Panc1 (cell line): ENCODE data around the gene SUMF1. TPM values are rescaled to one million over a fixed set of nuclear protein-coding genes. Genes with fewer than 3 reads are reported as not detected.

ENCODE experiments used
- ATAC-seq: fragments of 200-7000 bp; cut with Tn5 transposase; 2 replicates; pipeline ENCODE4 v1.9.1; 2020; ENCODE audit warnings: mild to moderate bottlenecking, moderate library complexity
- BruUV-seq: library from RNA; stranded (reverse); fragments of 400-500 nt; replicated peaks from 2 replicates; lab custom pipeline; 2021; lab: Mats Ljungman, UMichigan
- CTCF ChIA-PET: fragments of 300-600 bp; sonication (Branson Sonifier 250); formaldehyde crosslinking; loops from one replicate; lab custom pipeline; 2022; ENCODE audit warnings: antibody characterized with exemption; lab: Charles Lee
- POLR2A ChIA-PET: fragments of 300-600 bp; sonication (Branson Sonifier 250); formaldehyde crosslinking; loops from one replicate; lab custom pipeline; 2022; ENCODE audit warnings: antibody characterized with exemption; lab: Charles Lee
- DNase-seq: peaks from one replicate; pipeline ENCODE4 v3.0.0-alpha.2; 2010; ENCODE audit warnings: low read depth, low spot score
- H3K27ac ChIP-seq: 2 replicates; pipeline ENCODE4 v1.5.1; 2011; ENCODE audit warnings: mild to moderate bottlenecking, low read length, inconsistent platforms
- H3K27me3 ChIP-seq: fragments of 200-500 bp; sonication (Bioruptor generic); 2 replicates; pipeline ENCODE4 v1.6.0; 2014; ENCODE audit warnings: low read length, inconsistent platforms; ENCODE audit not compliant: control insufficient read depth, insufficient read depth
- H3K36me3 ChIP-seq: fragments of 200-500 bp; sonication (Bioruptor generic); 2 replicates; pipeline ENCODE4 v1.5.1; 2014; ENCODE audit warnings: inconsistent platforms, mild to moderate bottlenecking, low read length, moderate library complexity; ENCODE audit not compliant: control insufficient read depth, insufficient read depth
- H3K4me1 ChIP-seq: 2 replicates; pipeline ENCODE4 v1.5.1; 2011; ENCODE audit warnings: inconsistent platforms, mild to moderate bottlenecking, low read length, moderate library complexity; ENCODE audit not compliant: control insufficient read depth, insufficient read depth
- H3K4me3 ChIP-seq, 2 experiments: 2 replicates each; pipeline ENCODE4 v1.5.1; 2011 to 2012; ENCODE audit warnings: low read depth in 2 of 2, low read length in 2 of 2, mild to moderate bottlenecking in 2 of 2, inconsistent platforms in 1 of 2, moderate library complexity in 1 of 2
- H3K9me3 ChIP-seq: fragments of 200-500 bp; sonication (Bioruptor generic); 2 replicates; pipeline ENCODE4 v1.5.1; 2014; ENCODE audit warnings: low read depth, mild to moderate bottlenecking, inconsistent platforms, low read length, moderate library complexity; ENCODE audit not compliant: control insufficient read depth, insufficient read depth
- CTCF ChIP-seq: fragments of 450-650 bp; IDR thresholded peaks from 2 replicates; pipeline ENCODE4 v1.5.1; 2017; ENCODE audit warnings: mild to moderate bottlenecking
- POLR2AphosphoS5 ChIP-seq: IDR thresholded peaks from 2 replicates; pipeline ENCODE4 v1.6.1; 2012; ENCODE audit warnings: mild to moderate bottlenecking, low read depth, low read length, moderate library complexity
- REST ChIP-seq, 2 experiments: IDR thresholded peaks; 2 replicates each; pipeline ENCODE4 v1.6.1; 2011 to 2012; ENCODE audit warnings: low read depth in 2 of 2, control low read depth in 1 of 2, low read length in 1 of 2, mild to moderate bottlenecking in 1 of 2, moderate library complexity in 1 of 2; ENCODE audit not compliant: insufficient read depth in 1 of 2
- SIN3A ChIP-seq: IDR thresholded peaks from 2 replicates; pipeline ENCODE4 v1.6.1; 2012; ENCODE audit warnings: low read depth, mild to moderate bottlenecking, low read length, moderate library complexity, borderline replicate concordance; ENCODE audit not compliant: insufficient read depth
- TCF7L2 ChIP-seq: IDR thresholded peaks from 2 replicates; pipeline ENCODE4 v1.6.1; 2011; ENCODE audit warnings: mild to moderate bottlenecking, low read depth, low read length, inconsistent platforms
- in situ Hi-C: cut with HindIII; loops from 2 replicates; pipeline ENCODE4 v1.10.0; 2016; ENCODE audit warnings: low sequenced_read_pairs, low pct_unique_long_range_greater_than_20kb
- intact Hi-C: fragments of 100-400 bp; cut with micrococcal nuclease; formaldehyde crosslinking; loops from one replicate; pipeline ENCODE4 v1.10.0; 2022; ENCODE audit not compliant: unreplicated experiment
- total RNA-seq: library from RNA; stranded (reverse); gene quantifications from one replicate; pipeline ENCODE4 v1.2.1, GENCODE V29; 2021; ENCODE audit not compliant: unreplicated experiment

Gene SUMF1
- total RNA-seq, 1 experiment from 2014 or later, result 15.5 TPM

GRCh38 chr3:4355401-4356219 lies 111.5 kb downstream of the SUMF1 start:
- H3K4me3 ChIP-seq, result no peak overlapping the region
- no peaks in the 10 kb centered on the region for H3K27me3 ChIP-seq
- POLR2A ChIA-PET, result no interaction called here
- no peaks in the 10 kb centered on the region for H3K36me3 ChIP-seq
- DNase-seq (no peak), ATAC-seq (no peak)
- no peaks in the 10 kb centered on the region for H3K4me1 ChIP-seq
- in situ Hi-C loops (no loop called here), intact Hi-C loops (no loop called here)
- H3K9me3 ChIP-seq, result no peaks in the 10 kb centered on the region
- CTCF ChIA-PET, result no interaction called here
- no TSS peak for BruUV-seq
- H3K27ac ChIP-seq, result no peak overlapping the region
- TF ChIP-seq SIN3A, result no peak
- TF ChIP-seq POLR2AphosphoS5, result no peak
- TF ChIP-seq CTCF, result no peak
- no peak for TF ChIP-seq TCF7L2
- no peak for TF ChIP-seq REST (IDR thresholded peaks at IDR 0.05; ENCODE audit: insufficient read depth in 1 of 2, low read depth in 2 of 2, low read length in 1 of 2)

- Histone ChIP-seq H3K4me1 (no peaks in the 10 kb centered on the region), H3K9me3 (no peaks in the 10 kb centered on the region), H3K4me3 (no peak overlapping the region), H3K27me3 (no peaks in the 10 kb centered on the region), H3K27ac (no peak overlapping the region), H3K36me3 (no peaks in the 10 kb centered on the region)
- ATAC-seq (no peak), DNase-seq (no peak)
- ChIA-PET POLR2A (no interaction called here), CTCF (interaction anchor here (1.9 kb wide), 1 partner anchor 281 kb away, joined by 13 read pairs; no protein-coding TSS in a partner anchor)
- in situ Hi-C loops (no loop called here), intact Hi-C loops (no loop called here)
- no peak for TF ChIP-seq CTCF
- TF ChIP-seq POLR2AphosphoS5, result no peak
- no peak for TF ChIP-seq SIN3A
- BruUV-seq, result no TSS peak
Observed at GRCh38 chr3:4351872-4352271, 115.2 kb downstream of the SUMF1 start.
